Endothelial cell of umbilical vein (primary cell): Measurements from ENCODE around the gene TET2. TPM values are rescaled to one million over a fixed set of nuclear protein-coding genes. Genes with fewer than 3 reads are reported as not detected.

Source experiments
- BruUV-seq: library from RNA; stranded (reverse); fragments of 400-500 nt; replicated peaks from 2 replicates; lab custom pipeline; 2021; lab: Mats Ljungman, UMichigan
- CTCF ChIA-PET: fragments of 300-600, 350-600 bp; sonication (Branson Sonifier 250); formaldehyde crosslinking; loops from one replicate; lab custom pipeline; 2021; ENCODE audit warnings: antibody characterized with exemption, inconsistent platforms; lab: Charles Lee
- POLR2A ChIA-PET: fragments of 300-600, 350-600 bp; sonication (Branson Sonifier 250); formaldehyde crosslinking; loops from one replicate; lab custom pipeline; 2021; ENCODE audit warnings: antibody characterized with exemption, inconsistent platforms; lab: Charles Lee
- DNase-seq: peaks from one replicate; pipeline ENCODE4 v3.0.0-alpha.2; 2011; ENCODE audit warnings: low read depth, low spot score
- FAIRE-seq: peaks from 2 replicates; lab custom pipeline; 2011; peaks lifted over from hg19 to GRCh38; lab: Jason Lieb, UNC
- H2AFZ ChIP-seq: 2 replicates; pipeline ENCODE4 v1.6.0; 2012; ENCODE audit warnings: low read depth, low read length, control low read depth, inconsistent platforms
- H3K27ac ChIP-seq: 2 replicates; pipeline ENCODE4 v1.5.1; 2011; ENCODE audit warnings: low read depth, mild to moderate bottlenecking, control low read depth, low read length, moderate library complexity; ENCODE audit not compliant: insufficient read depth
- H3K27me3 ChIP-seq, 2 experiments: 2 replicates each; pipeline versions ENCODE4 v1.6.0 to v1.6.1; 2011; ENCODE audit warnings: low read length in 2 of 2, mixed read lengths in 1 of 2; ENCODE audit not compliant: control insufficient read depth in 2 of 2, insufficient read depth in 2 of 2
- H3K36me3 ChIP-seq, 2 experiments: 2 replicates in 1 of 2; 3 replicates in 1 of 2; pipeline ENCODE4 v1.5.1; 2011; ENCODE audit warnings: low read length in 2 of 2, mild to moderate bottlenecking in 1 of 2, moderate library complexity in 1 of 2; ENCODE audit not compliant: control insufficient read depth in 2 of 2, insufficient read depth in 2 of 2; ENCODE audit errors: extremely low read depth in 1 of 2
- H3K4me1 ChIP-seq: 3 replicates; pipeline ENCODE4 v1.5.1; 2011; ENCODE audit warnings: mild to moderate bottlenecking, low read length; ENCODE audit not compliant: control insufficient read depth, insufficient read depth; ENCODE audit errors: extremely low read depth
- H3K4me2 ChIP-seq: 2 replicates; pipeline ENCODE4 v1.6.1; 2011; ENCODE audit warnings: low read length, control low read depth, mixed read lengths; ENCODE audit not compliant: insufficient read depth
- H3K4me3 ChIP-seq, 3 experiments: fragments of 200-600 bp in 1 of 3; sonication (generic), shearing (Covaris generic) in 1 of 3; replicated peaks in 1 of 3; 2 replicates each; pipeline ENCODE4 v1.5.1; 2011 to 2016; ENCODE audit warnings: control low read depth in 3 of 3, low read length in 3 of 3, mild to moderate bottlenecking in 2 of 3, inconsistent platforms in 1 of 3, low read depth in 1 of 3, moderate library complexity in 1 of 3; ENCODE audit not compliant: insufficient read depth in 1 of 3
- H3K79me2 ChIP-seq: 2 replicates; pipeline ENCODE4 v1.6.0; 2012; ENCODE audit warnings: low read length, inconsistent platforms; ENCODE audit not compliant: control insufficient read depth, insufficient read depth
- H3K9ac ChIP-seq: replicated peaks from 2 replicates; pipeline ENCODE3; 2011; ENCODE audit warnings: low read length, control low read depth; ENCODE audit not compliant: insufficient read depth; ENCODE audit errors: extremely low read depth
- H3K9me1 ChIP-seq: replicated peaks from 3 replicates; pipeline ENCODE4 v1.6.0; 2011; ENCODE audit warnings: mild to moderate bottlenecking, low read length; ENCODE audit not compliant: control insufficient read depth, insufficient read depth; ENCODE audit errors: extremely low read depth
- H3K9me3 ChIP-seq: replicated peaks from 2 replicates; pipeline ENCODE4 v1.5.1; 2012; ENCODE audit warnings: low read length, inconsistent platforms; ENCODE audit not compliant: control insufficient read depth, insufficient read depth
- H4K20me1 ChIP-seq: replicated peaks from 2 replicates; pipeline ENCODE3; 2011; ENCODE audit warnings: mild to moderate bottlenecking, low read length; ENCODE audit not compliant: control insufficient read depth, insufficient read depth; ENCODE audit errors: extremely low read depth
- EZH2 ChIP-seq: IDR thresholded peaks from 2 replicates; pipeline ENCODE4 v1.6.1; 2012; ENCODE audit warnings: borderline replicate concordance, low read depth, mild to moderate bottlenecking, moderate library complexity, low read length, inconsistent platforms; ENCODE audit not compliant: severe bottlenecking
- FOS ChIP-seq: IDR thresholded peaks from 2 replicates; pipeline ENCODE4 v1.6.1; 2011; ENCODE audit warnings: mild to moderate bottlenecking, low read length, moderate library complexity, borderline replicate concordance; ENCODE audit not compliant: insufficient read depth
- GATA2 ChIP-seq: IDR thresholded peaks from 2 replicates; pipeline ENCODE4 v1.7.0; 2011; ENCODE audit warnings: low read depth, mild to moderate bottlenecking, moderate library complexity, mixed read lengths, low read length; ENCODE audit not compliant: insufficient read length, insufficient read depth
- JUN ChIP-seq: IDR thresholded peaks from 2 replicates; pipeline ENCODE4 v1.6.1; 2011; ENCODE audit warnings: borderline replicate concordance, low read depth; ENCODE audit not compliant: insufficient read length, insufficient read depth
- MYC ChIP-seq: IDR thresholded peaks from one replicate; pipeline ENCODE4 v1.6.1; 2011; ENCODE audit warnings: mild to moderate bottlenecking, low read depth, low read length
- POLR2A ChIP-seq: IDR thresholded peaks from 2 replicates; pipeline ENCODE4 v1.6.1; 2012; ENCODE audit warnings: low read depth, mild to moderate bottlenecking, control low read depth, low read length
- POLR2AphosphoS5 ChIP-seq: IDR thresholded peaks from 2 replicates; pipeline ENCODE4 v1.6.1; 2012; ENCODE audit warnings: low read depth, mild to moderate bottlenecking, control low read depth, low read length, moderate library complexity; ENCODE audit not compliant: insufficient read depth
- dilution Hi-C: fragments of 300-500 bp; cut with MboI; formaldehyde crosslinking; loops from one replicate; pipeline ENCODE4 v1.15.0; 2019; ENCODE audit warnings: low sequenced_read_pairs; ENCODE audit not compliant: extremely low pct_ligation_motif_present
- intact Hi-C: fragments of 100-400 bp; cut with micrococcal nuclease; formaldehyde crosslinking; loops from one replicate; pipeline ENCODE4 v1.10.0; 2022
- polyA plus RNA-seq, 4 experiments: library from polyadenylated mRNA; depleted of rRNA in 3 of 4; stranded (reverse) in 3 of 4; unstranded in 1 of 4; fragments of >200 nt; gene quantifications; 2 replicates each; pipeline versions ENCODE4 v1.2.1 to v1.2.3, GENCODE V29; 2011 to 2012; ENCODE audit warnings: missing spikeins in 1 of 4
- total RNA-seq: library from RNA; stranded (reverse); gene quantifications from 2 replicates; pipeline ENCODE4 v1.2.3, GENCODE V29; 2021
- TF ChIP-seq, protein P1 (sequence below), 2 donors: IDR thresholded peaks; 1 replicate in 1 of 2; 2 replicates in 1 of 2; pipeline ENCODE4 v1.5.1; 2011; ENCODE audit warnings: low read length in 2 of 2, mild to moderate bottlenecking in 2 of 2, moderate library complexity in 2 of 2, control low read depth in 1 of 2, inconsistent platforms in 1 of 2, low read depth in 1 of 2; ENCODE audit not compliant: insufficient read depth in 1 of 2; ENCODE audit errors: extremely low read depth in 1 of 2
- TF ChIP-seq, protein P2 (sequence below): IDR thresholded peaks from 2 replicates; pipeline ENCODE4 v1.6.1; 2011; ENCODE audit not compliant: insufficient read depth, insufficient read length

Gene TET2
- total and polyA plus RNA-seq, 2 donors (not counting 3 experiments of a cell fraction or from before 2014, with no cell fraction given) = 4.8 to 17.5 TPM

DNA sequence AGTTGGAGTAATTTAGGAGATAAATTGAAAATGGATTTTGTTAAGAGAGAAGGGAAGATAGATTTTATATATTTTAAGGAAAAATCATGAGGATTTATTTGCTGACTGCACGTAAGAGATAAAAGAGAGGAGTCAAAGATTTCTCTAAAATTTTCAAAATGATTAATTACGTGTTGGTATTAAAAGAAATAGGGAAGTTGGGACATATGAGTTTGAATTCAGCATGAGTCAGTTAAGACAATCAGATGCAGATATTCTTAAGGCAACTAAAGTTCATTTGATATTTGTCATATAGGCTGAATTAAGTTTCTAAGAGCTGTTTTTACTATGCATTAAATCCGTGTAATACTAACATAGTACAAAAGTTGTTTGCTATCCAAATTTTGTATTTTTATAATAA lies 46.9 kb downstream of the TET2 start:
- Histone ChIP-seq H3K27me3 (no peaks in the 10 kb centered on the region), H3K79me2 (peaks cover 8% of the 10 kb centered on the region), H3K9me3 (no peaks in the 10 kb centered on the region), H3K27ac (peak overlapping the region; percentile 77), H3K9ac (no peak overlapping the region), H3K4me2 (no peak overlapping the region), H3K9me1 (peaks cover 2% of the 10 kb centered on the region), H4K20me1 (no peaks in the 10 kb centered on the region), H3K4me1 (peaks cover 70% of the 10 kb centered on the region), H2AFZ (no peak overlapping the region), H3K36me3 (no peaks in the 10 kb centered on the region), H3K4me3 (no peak overlapping the region)
- FAIRE-seq (no peak), DNase-seq (no peak)
- TF ChIP-seq, protein P1, sequence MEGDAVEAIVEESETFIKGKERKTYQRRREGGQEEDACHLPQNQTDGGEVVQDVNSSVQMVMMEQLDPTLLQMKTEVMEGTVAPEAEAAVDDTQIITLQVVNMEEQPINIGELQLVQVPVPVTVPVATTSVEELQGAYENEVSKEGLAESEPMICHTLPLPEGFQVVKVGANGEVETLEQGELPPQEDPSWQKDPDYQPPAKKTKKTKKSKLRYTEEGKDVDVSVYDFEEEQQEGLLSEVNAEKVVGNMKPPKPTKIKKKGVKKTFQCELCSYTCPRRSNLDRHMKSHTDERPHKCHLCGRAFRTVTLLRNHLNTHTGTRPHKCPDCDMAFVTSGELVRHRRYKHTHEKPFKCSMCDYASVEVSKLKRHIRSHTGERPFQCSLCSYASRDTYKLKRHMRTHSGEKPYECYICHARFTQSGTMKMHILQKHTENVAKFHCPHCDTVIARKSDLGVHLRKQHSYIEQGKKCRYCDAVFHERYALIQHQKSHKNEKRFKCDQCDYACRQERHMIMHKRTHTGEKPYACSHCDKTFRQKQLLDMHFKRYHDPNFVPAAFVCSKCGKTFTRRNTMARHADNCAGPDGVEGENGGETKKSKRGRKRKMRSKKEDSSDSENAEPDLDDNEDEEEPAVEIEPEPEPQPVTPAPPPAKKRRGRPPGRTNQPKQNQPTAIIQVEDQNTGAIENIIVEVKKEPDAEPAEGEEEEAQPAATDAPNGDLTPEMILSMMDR (IDR thresholded peaks at IDR 0.05; ENCODE audit: extremely low read depth in 1 of 2, insufficient read depth in 1 of 2, low read depth in 1 of 2, low read length in 2 of 2) = no peak
- no peak for TF ChIP-seq POLR2AphosphoS5
- no peak for TF ChIP-seq GATA2
- TF ChIP-seq MYC = no peak
- no peak for TF ChIP-seq FOS
- TF ChIP-seq, protein P2, sequence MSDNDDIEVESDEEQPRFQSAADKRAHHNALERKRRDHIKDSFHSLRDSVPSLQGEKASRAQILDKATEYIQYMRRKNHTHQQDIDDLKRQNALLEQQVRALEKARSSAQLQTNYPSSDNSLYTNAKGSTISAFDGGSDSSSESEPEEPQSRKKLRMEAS = no peak
- no peak for TF ChIP-seq POLR2A
- no peak for TF ChIP-seq EZH2
- no peak for TF ChIP-seq JUN
- ChIA-PET POLR2A (no interaction called here), CTCF (interaction anchor here (1.0 to 1.6 kb wide), 3 partner anchors 31 to 47 kb away, joined by 3 to 4 read pairs (median 3); partner anchors contain the start of gene TET2)
- intact Hi-C loops = no loop called here
- dilution Hi-C loops = no loop called here
- BruUV-seq = no TSS peak
